MM.1S (cell line): ENCODE results near the gene NPPB.

Experiments
- DNase-seq: peaks from one replicate; pipeline ENCODE4 v3.0.0-alpha.2; 2015
- H2AFZ ChIP-seq: fragments of 300-600 bp; sonication (generic); 2 replicates; pipeline ENCODE4 v1.6.0; 2016; ENCODE audit warnings: antibody characterized with exemption, low read length
- H3F3A ChIP-seq: fragments of 300-600 bp; sonication (generic); 2 replicates; pipeline ENCODE4 v1.6.1; 2016; ENCODE audit warnings: mild to moderate bottlenecking, antibody characterized with exemption, low read length, moderate library complexity, mixed read lengths; ENCODE audit not compliant: insufficient read depth
- H3K27ac ChIP-seq: fragments of 300-600 bp; sonication (generic); 2 replicates; pipeline ENCODE4 v1.5.1; 2016; ENCODE audit warnings: mild to moderate bottlenecking, low read length
- H3K27me3 ChIP-seq: fragments of 300-600 bp; sonication (generic); replicated peaks from 2 replicates; pipeline ENCODE4 v1.6.0; 2016; ENCODE audit warnings: low read length; ENCODE audit not compliant: insufficient read depth
- H3K36me3 ChIP-seq: fragments of 300-600 bp; sonication (generic); replicated peaks from 2 replicates; pipeline ENCODE4 v1.6.1; 2016; ENCODE audit warnings: mild to moderate bottlenecking, low read length, mixed read lengths; ENCODE audit not compliant: insufficient read depth
- H3K4me1 ChIP-seq: fragments of 300-600 bp; sonication (generic); 2 replicates; pipeline ENCODE4 v1.6.1; 2016; ENCODE audit warnings: low read length, mixed read lengths
- H3K4me2 ChIP-seq: fragments of 300-600 bp; sonication (generic); 2 replicates; pipeline ENCODE4 v1.6.0; 2016; ENCODE audit warnings: low read depth, low read length
- H3K4me3 ChIP-seq: fragments of 300-600 bp; sonication (generic); 2 replicates; pipeline ENCODE4 v1.5.1; 2016; ENCODE audit warnings: low read length, mixed read lengths
- H3K79me2 ChIP-seq: fragments of 300-600 bp; sonication (generic); 2 replicates; pipeline ENCODE4 v1.6.1; 2016; ENCODE audit warnings: mixed run types, low read length, mixed read lengths
- H3K9ac ChIP-seq: fragments of 300-600 bp; sonication (generic); 2 replicates; pipeline ENCODE4 v1.6.1; 2016; ENCODE audit warnings: low read length, mixed read lengths
- H3K9me2 ChIP-seq: fragments of 300-600 bp; sonication (generic); replicated peaks from 2 replicates; pipeline ENCODE4 v1.6.1; 2016; ENCODE audit warnings: mild to moderate bottlenecking, low read length, mixed read lengths; ENCODE audit not compliant: insufficient read depth
- H3K9me3 ChIP-seq: fragments of 300-600 bp; sonication (generic); replicated peaks from 2 replicates; pipeline ENCODE4 v1.6.1; 2016; ENCODE audit warnings: mild to moderate bottlenecking, low read length, mixed read lengths; ENCODE audit not compliant: insufficient read depth
- H4K20me1 ChIP-seq: fragments of 300-600 bp; sonication (generic); 2 replicates; pipeline ENCODE4 v1.6.1; 2016; ENCODE audit warnings: mild to moderate bottlenecking, low read length, moderate library complexity, mixed read lengths; ENCODE audit not compliant: insufficient read depth
- EZH2 ChIP-seq: fragments of 300-600 bp; sonication (generic); optimal IDR thresholded peaks from 2 replicates; pipeline ENCODE3; 2017; ENCODE audit warnings: low read depth, mild to moderate bottlenecking, antibody characterized with exemption, low read length, mixed read lengths
- EZH2phosphoT487 ChIP-seq: fragments of 300-600 bp; sonication (generic); IDR thresholded peaks from 2 replicates; pipeline ENCODE4 v1.6.1; 2018; ENCODE audit warnings: antibody characterized with exemption, low read length
- TF ChIP-seq, protein P1 (sequence below): fragments of 300-600 bp; sonication (generic); IDR thresholded peaks from 2 replicates; pipeline ENCODE4 v1.5.1; 2016; ENCODE audit warnings: antibody characterized with exemption, low read length, mixed read lengths

Gene NPPB

DNA sequence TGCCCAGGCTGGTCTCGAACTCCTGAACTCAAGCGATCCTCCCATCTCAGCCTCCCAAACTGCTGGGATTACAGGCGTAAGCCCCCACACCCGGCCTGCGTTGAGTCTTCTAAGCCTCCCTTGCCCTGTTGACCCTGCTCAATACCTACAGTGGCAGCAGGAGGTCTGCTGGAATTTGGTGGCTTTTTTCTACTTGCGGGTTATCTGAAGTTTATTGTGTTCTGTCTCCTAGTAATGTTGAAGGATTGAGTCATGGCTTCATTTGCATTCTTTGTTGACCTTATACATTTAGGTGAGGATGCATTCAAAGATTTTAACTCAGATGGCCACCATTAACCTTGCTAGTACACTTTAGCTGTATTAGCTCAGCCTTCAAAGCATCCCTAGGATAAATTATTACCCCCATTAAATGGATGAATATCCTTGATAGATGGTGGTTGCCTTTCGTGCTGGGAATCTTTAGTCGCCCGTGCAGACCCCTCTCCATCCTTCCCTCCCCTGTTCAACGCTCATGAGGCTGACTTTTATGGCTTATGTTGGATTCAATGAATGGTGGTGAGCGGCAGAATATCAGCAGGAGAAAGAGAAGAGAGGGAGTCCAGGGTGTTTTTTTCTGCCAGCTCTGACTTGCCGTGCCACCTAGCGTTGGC, 9.7 kb upstream of the NPPB start:
- TF ChIP-seq EZH2 (no peak), EZH2phosphoT487 (no peak)
- TF ChIP-seq, protein P1, sequence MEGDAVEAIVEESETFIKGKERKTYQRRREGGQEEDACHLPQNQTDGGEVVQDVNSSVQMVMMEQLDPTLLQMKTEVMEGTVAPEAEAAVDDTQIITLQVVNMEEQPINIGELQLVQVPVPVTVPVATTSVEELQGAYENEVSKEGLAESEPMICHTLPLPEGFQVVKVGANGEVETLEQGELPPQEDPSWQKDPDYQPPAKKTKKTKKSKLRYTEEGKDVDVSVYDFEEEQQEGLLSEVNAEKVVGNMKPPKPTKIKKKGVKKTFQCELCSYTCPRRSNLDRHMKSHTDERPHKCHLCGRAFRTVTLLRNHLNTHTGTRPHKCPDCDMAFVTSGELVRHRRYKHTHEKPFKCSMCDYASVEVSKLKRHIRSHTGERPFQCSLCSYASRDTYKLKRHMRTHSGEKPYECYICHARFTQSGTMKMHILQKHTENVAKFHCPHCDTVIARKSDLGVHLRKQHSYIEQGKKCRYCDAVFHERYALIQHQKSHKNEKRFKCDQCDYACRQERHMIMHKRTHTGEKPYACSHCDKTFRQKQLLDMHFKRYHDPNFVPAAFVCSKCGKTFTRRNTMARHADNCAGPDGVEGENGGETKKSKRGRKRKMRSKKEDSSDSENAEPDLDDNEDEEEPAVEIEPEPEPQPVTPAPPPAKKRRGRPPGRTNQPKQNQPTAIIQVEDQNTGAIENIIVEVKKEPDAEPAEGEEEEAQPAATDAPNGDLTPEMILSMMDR, result no peak

GRCh38 chr1:11862890-11863289, 4.1 kb upstream of the NPPB start:
- no peaks in the 10 kb centered on the region for H3K4me1 ChIP-seq
- H3F3A ChIP-seq, result no peaks in the 10 kb centered on the region
- H2AFZ ChIP-seq, result no peak overlapping the region
- TF ChIP-seq EZH2 (no peak), EZH2phosphoT487 (no peak)
- TF ChIP-seq, protein P1, result no peak
- no peak overlapping the region for H3K4me3 ChIP-seq
- no peaks in the 10 kb centered on the region for H3K9me3 ChIP-seq
- H3K4me2 ChIP-seq, result no peak overlapping the region
- H3K36me3 ChIP-seq, result no peaks in the 10 kb centered on the region
- H3K79me2 ChIP-seq, result no peaks in the 10 kb centered on the region
- H3K27ac ChIP-seq, result no peak overlapping the region
- no peak overlapping the region for H3K9ac ChIP-seq
- no peaks in the 10 kb centered on the region for H3K9me2 ChIP-seq
- peaks cover 84% of the 10 kb centered on the region for H3K27me3 ChIP-seq
- no peaks in the 10 kb centered on the region for H4K20me1 ChIP-seq
- no peak for DNase-seq

More for the DNA sequence above, 9.7 kb upstream of the NPPB start:
- Histone ChIP-seq H3K27me3 (peaks cover 89% of the 10 kb centered on the region), H3K4me2 (no peak overlapping the region), H3K9ac (no peak overlapping the region), H4K20me1 (no peaks in the 10 kb centered on the region), H2AFZ (no peak overlapping the region), H3K4me1 (no peaks in the 10 kb centered on the region), H3F3A (no peaks in the 10 kb centered on the region), H3K79me2 (no peaks in the 10 kb centered on the region), H3K9me2 (no peaks in the 10 kb centered on the region), H3K36me3 (no peaks in the 10 kb centered on the region), H3K9me3 (no peaks in the 10 kb centered on the region), H3K27ac (no peak overlapping the region), H3K4me3 (no peak overlapping the region)
- no peak for DNase-seq

DNA sequence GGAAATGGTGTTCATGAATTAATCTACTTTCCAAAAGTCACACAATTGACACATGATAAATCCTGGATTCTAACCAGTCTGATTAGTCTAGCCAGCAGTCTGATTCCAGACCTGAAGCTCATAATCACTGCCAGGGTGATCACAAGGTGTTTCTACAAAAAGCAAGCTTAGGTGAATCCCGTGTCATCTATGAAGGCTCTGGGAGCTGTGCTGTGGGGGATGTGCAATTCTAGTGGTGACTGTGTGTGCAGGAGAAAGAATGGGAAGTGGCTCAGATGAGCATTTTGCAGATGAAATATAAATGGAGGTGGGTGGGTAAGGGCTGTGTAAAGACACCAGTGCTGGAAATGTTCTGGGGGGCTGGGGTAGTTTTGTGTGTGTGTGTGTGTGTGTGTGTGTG, 1.8 kb upstream of the NPPB start:
- Histone ChIP-seq H2AFZ (no peak overlapping the region), H4K20me1 (no peaks in the 10 kb centered on the region), H3K9ac (no peak overlapping the region), H3F3A (no peaks in the 10 kb centered on the region), H3K27ac (no peak overlapping the region), H3K4me3 (no peak overlapping the region), H3K79me2 (no peaks in the 10 kb centered on the region), H3K36me3 (no peaks in the 10 kb centered on the region), H3K4me2 (no peak overlapping the region), H3K9me3 (no peaks in the 10 kb centered on the region), H3K27me3 (peaks cover 85% of the 10 kb centered on the region), H3K9me2 (no peaks in the 10 kb centered on the region), H3K4me1 (no peaks in the 10 kb centered on the region)
- no peak for DNase-seq
- TF ChIP-seq EZH2phosphoT487 (no peak), EZH2 (no peak)
- TF ChIP-seq, protein P1, result no peak
